Measurements from ENCODE around the gene NKAPL. TPM values are rescaled to one million over a fixed set of nuclear protein-coding genes. Genes with fewer than 3 reads are reported as not detected.

The NKAPL gene
- total and polyA plus RNA-seq, 10 of the 15 experiments (the other 5 are each of a cell fraction or from before 2014, with no cell fraction given), result 0.10 to 0.48 (median 0.19) TPM; not detected in 1

- TF ChIP-seq BHLHE40 (IDR thresholded peaks at IDR 0.05; ENCODE audit: borderline replicate concordance in 1 of 2, low read depth in 2 of 2, low read length in 1 of 2) (peak; percentile 83 to 92), EED (IDR thresholded peaks at IDR 0.05; ENCODE audit: low read depth) (peak; percentile 72; the same call in 1 of the 2 replicates), NFYB (IDR thresholded peaks at IDR 0.05; ENCODE audit: insufficient read depth, low read depth, low read length) (no peak), NKRF (conservative IDR thresholded peaks at IDR 0.05) (peak; percentile 74), NBN (IDR thresholded peaks at IDR 0.05) (peak; percentile 69), E4F1 (IDR thresholded peaks at IDR 0.05; ENCODE audit: borderline replicate concordance, partially characterized antibody) (no peak), PBX3 (IDR thresholded peaks at IDR 0.05; ENCODE audit: insufficient replicate concordance, low read depth, low read length) (no peak), ZSCAN29 (IDR thresholded peaks at IDR 0.05) (no peak), MXI1 (IDR thresholded peaks at IDR 0.05; ENCODE audit: low read depth, low read length) (peak; percentile 88), HDAC6 (IDR thresholded peaks at IDR 0.05; ENCODE audit: unreplicated experiment) (no peak), ZBED1 (IDR thresholded peaks at IDR 0.05; ENCODE audit: borderline replicate concordance) (peak; percentile 66; the same call in 1 of the 2 replicates), RELA (IDR thresholded peaks at IDR 0.05; ENCODE audit: borderline replicate concordance, partially characterized antibody) (peak; percentile 87), IRF4 (IDR thresholded peaks at IDR 0.05; ENCODE audit: low read depth, low read length) (peak; percentile 77), LARP7 (IDR thresholded peaks at IDR 0.05) (peak; percentile 72; the same call in 1 of the 2 replicates), USF1 (IDR thresholded peaks at IDR 0.05; ENCODE audit: borderline replicate concordance, extremely low read length, insufficient read depth, low read depth, low read length) (no peak), PKNOX1 (IDR thresholded peaks at IDR 0.05) (0 out of 2 replicates have a peak, but pooled peaks have one; percentile 15), CHD2 (IDR thresholded peaks at IDR 0.05; ENCODE audit: borderline replicate concordance, low read depth, low read length) (peak; percentile 40; the same call in 1 of the 2 replicates), SPI1 (IDR thresholded peaks at IDR 0.05; ENCODE audit: borderline replicate concordance, insufficient read depth, low read depth, low read length) (0 out of 2 replicates have a peak, but pooled peaks have one; percentile 34), IKZF1 (conservative IDR thresholded peaks at IDR 0.05) (peak; percentile 90), GATAD2B (conservative IDR thresholded peaks at IDR 0.05; ENCODE audit: low read depth) (peak; percentile 61; the same call in 1 of the 2 replicates), RFX5 (IDR thresholded peaks at IDR 0.05; ENCODE audit: low read depth, low read length) (no peak), STAT3 (IDR thresholded peaks at IDR 0.05; ENCODE audit: low read depth, low read length) (no peak)
These were observed 33.9 kb upstream of the NKAPL start, which contains the start of gene ZSCAN9 (continued) for GRCh38 chr6:28225056-28225834.
